Mesodermal cell (in vitro differentiated cells): ENCODE data around the gene ACADM.
"Not testable (repeated sequence)": the region's sequence is repeated elsewhere in the genome, so short reads cannot be mapped to it uniquely, and the experiment has no call there.

Source experiments
- H3K27ac ChIP-seq: 2 replicates; pipeline ENCODE4 v1.7.0; 2013; ENCODE audit warnings: mild to moderate bottlenecking, low read depth, low read length, moderate library complexity; ENCODE audit not compliant: severe bottlenecking
- H3K36me3 ChIP-seq: 2 replicates; pipeline ENCODE4 v1.7.1; 2013; ENCODE audit warnings: mild to moderate bottlenecking, low read length, moderate library complexity; ENCODE audit not compliant: control insufficient read depth, insufficient read depth
- H3K4me1 ChIP-seq: one replicate; pipeline ENCODE4 v1.7.1; 2013; ENCODE audit warnings: mild to moderate bottlenecking, low read length; ENCODE audit not compliant: insufficient read depth, control insufficient read depth, poor library complexity, severe bottlenecking
- H3K4me3 ChIP-seq: 2 replicates; pipeline ENCODE4 v1.7.0; 2013; ENCODE audit warnings: low read length, control low read depth, mild to moderate bottlenecking; ENCODE audit not compliant: insufficient read depth, poor library complexity, severe bottlenecking; ENCODE audit errors: extremely low read depth
- H3K9me3 ChIP-seq: 2 replicates; pipeline ENCODE4 v1.7.1; 2013; ENCODE audit warnings: mild to moderate bottlenecking, low read length, moderate library complexity; ENCODE audit not compliant: control insufficient read depth
- WGBS, 2 experiments: methylation state at CpG; one replicate each; pipeline ENCODE4 v1.1.5; 2013; ENCODE audit warnings: missing lambda C conversion rate in 2 of 2; ENCODE audit not compliant: insufficient coverage in 2 of 2; 5-methylcytosine and 5-hydroxymethylcytosine counted together

Gene ACADM

DNA sequence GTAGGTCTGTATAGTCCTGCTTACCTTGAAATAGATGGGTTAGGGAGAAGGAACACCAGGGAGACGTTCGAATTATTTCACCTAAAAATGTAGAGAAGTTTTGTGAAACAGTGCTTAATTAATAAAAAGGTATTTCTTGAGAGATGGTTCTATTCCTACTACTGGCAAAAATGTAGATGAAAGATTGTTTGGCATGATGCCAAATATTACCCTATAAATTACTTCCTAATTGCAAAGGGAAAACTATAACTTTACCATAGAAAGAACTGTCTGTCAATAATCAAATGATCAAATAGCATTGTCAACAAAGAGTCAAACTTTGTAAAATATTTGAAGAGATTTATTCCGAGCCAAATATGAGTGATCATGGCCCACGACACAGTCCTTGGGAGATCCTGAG, 4.2 kb upstream of the ACADM start:
- H3K4me3 ChIP-seq = no peak overlapping the region
- H3K4me1 ChIP-seq = no peaks in the 10 kb centered on the region
- H3K9me3 ChIP-seq = no peaks in the 10 kb centered on the region
- 82 to 100% methylated on average over 2 of the region's 4 CpGs for WGBS, 2 experiments
- no peaks in the 10 kb centered on the region for H3K36me3 ChIP-seq
- no peak overlapping the region for H3K27ac ChIP-seq

- no peak overlapping the region for H3K27ac ChIP-seq
- no peaks in the 10 kb centered on the region for H3K4me1 ChIP-seq
- H3K9me3 ChIP-seq = no peaks in the 10 kb centered on the region
- 80% methylated on average over 1 of the region's 1 CpG; no CpG with 5 or more reads in 1 of the 2 experiments for WGBS, 2 experiments
- no peaks in the 10 kb centered on the region for H3K36me3 ChIP-seq
- no peak overlapping the region for H3K4me3 ChIP-seq
Measured at GRCh38 chr1:75720820-75721219, 3.7 kb upstream of the ACADM start.

GRCh38 chr1:75722246-75722645, 2.3 kb upstream of the ACADM start:
- H3K4me1 ChIP-seq, H3K9me3 ChIP-seq, H3K27ac ChIP-seq, H3K36me3 ChIP-seq, H3K4me3 ChIP-seq: not testable (repeated sequence)
- 85 to 92% methylated on average over 6 to 8 of the region's 8 CpGs for WGBS, 2 experiments

DNA sequence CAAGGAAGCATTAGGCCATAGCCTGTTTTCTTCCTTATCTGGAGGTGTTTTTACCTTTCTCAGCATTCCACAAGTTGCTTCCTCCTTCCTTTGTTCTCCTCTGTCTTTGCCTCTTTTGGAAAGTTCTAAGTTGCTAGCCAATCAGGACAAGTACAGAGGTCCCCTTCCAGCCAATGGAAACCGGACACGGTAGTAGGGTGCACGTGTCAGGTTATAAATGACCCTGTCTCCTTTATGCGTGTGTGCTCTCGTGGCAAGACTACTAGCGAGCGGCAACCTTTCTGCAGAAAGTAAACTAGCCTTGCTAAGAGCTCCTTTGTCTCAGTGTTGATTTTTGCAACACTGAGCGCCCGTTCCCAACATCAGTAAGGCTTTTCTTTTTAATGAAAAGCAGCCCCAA, 1.5 kb upstream of the ACADM start:
- H3K4me3 ChIP-seq = peak overlapping the region; percentile 75
- WGBS, 2 experiments = 92 to 96% methylated on average over 9 of the region's 9 CpGs

DNA sequence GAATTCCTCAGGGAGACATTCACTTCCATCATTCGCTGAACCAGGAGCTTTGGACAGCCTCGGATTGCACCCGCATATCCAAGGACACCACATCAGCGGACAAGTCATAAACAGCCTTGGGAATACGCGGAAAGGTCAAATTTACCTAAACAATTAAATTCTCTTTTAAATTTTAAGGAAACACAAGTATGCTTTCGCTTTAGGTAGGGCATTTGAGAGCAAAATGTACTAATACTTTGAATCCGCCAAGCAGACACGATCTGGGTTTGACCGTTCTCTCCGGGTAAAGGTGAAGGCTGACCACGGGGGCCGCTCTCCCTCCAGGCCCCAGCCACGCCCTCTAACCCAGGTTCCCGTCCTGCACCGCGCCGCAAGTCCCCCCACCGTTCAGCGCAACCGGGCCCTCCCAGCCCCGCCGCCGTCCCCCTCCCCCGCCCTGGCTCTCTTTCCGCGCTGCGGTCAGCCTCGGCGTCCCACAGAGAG, 479 bp upstream of the ACADM start:
- Histone ChIP-seq H3K36me3 (no peaks in the 10 kb centered on the region), H3K27ac (peak overlapping the region; percentile 81), H3K4me3 (peak overlapping the region; percentile 75), H3K9me3 (no peaks in the 10 kb centered on the region), H3K4me1 (no peaks in the 10 kb centered on the region)
- 6 to 14% methylated on average over 12 of the region's 30 CpGs for WGBS, 2 experiments

More for the DNA sequence above, 1.5 kb upstream of the ACADM start:
- H3K9me3 ChIP-seq = no peaks in the 10 kb centered on the region
- no peak overlapping the region for H3K27ac ChIP-seq
- no peaks in the 10 kb centered on the region for H3K36me3 ChIP-seq
- no peaks in the 10 kb centered on the region for H3K4me1 ChIP-seq

DNA sequence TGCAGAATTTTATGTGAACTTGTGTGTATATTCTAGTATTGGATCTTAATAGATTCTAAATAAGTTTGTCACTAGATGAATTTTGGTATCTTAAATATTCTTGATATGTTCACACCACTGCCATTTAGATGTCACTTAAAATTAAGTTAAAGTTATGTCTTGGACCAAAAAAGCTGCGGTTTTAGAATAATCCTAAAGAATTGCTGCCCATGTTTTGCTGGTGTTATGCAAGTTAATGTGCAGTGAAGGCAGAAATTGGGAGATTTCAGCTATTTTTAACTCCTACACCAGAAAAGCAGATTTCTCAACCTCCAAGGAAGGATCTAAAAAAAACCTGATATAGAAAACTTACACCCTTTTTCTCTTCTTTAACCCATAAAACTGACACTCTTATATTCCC, 757 bp downstream of the ACADM start:
- Histone ChIP-seq H3K36me3 (peaks cover 3% of the 10 kb centered on the region), H3K4me1 (no peaks in the 10 kb centered on the region), H3K27ac (no peak overlapping the region), H3K9me3 (no peaks in the 10 kb centered on the region), H3K4me3 (peak overlapping the region; percentile 75)
- WGBS, 2 experiments = no CpG with 5 or more reads among the region's 1 CpG

GRCh38 chr1:75725861-75726361, 1.4 kb downstream of the ACADM start:
- Histone ChIP-seq H3K4me1 (no peaks in the 10 kb centered on the region), H3K4me3 (peak overlapping the region; percentile 75), H3K36me3 (peaks cover 3% of the 10 kb centered on the region), H3K9me3 (no peaks in the 10 kb centered on the region), H3K27ac (no peak overlapping the region)
- WGBS, 2 experiments = 77 to 88% methylated on average over 4 to 10 of the region's 11 CpGs

GRCh38 chr1:75727571-75727970, 3.1 kb downstream of the ACADM start:
- Histone ChIP-seq H3K9me3 (no peaks in the 10 kb centered on the region), H3K4me1 (no peaks in the 10 kb centered on the region), H3K36me3 (peaks cover 3% of the 10 kb centered on the region), H3K4me3 (no peak overlapping the region), H3K27ac (no peak overlapping the region)
- WGBS, 2 experiments = 92 to 95% methylated on average over 3 of the region's 3 CpGs

DNA sequence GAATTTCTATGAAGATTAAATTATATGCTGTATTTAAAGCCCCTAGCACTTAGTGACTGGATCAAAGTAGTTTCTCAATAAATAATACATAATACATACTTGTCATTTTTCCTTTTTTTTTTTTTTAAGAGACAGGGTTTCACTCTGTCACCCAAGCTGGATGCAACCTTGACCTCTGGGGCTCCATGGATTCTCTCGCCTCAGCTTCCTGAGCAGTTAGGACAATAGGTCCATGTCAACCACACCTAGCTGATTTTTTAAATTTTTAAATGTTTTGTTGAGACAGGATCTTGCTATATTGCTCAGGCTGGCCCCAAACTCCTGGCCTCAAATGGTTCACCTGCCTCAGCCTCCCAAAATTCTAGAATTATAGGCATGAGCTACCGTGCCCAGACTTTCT, 5.9 kb downstream of the ACADM start:
- no CpG with 5 or more reads among the region's 2 CpGs for WGBS, 2 experiments
- Histone ChIP-seq H3K9me3 (no peaks in the 10 kb centered on the region), H3K27ac (no peak overlapping the region), H3K4me1 (no peaks in the 10 kb centered on the region), H3K36me3 (peaks cover 22% of the 10 kb centered on the region), H3K4me3 (no peak overlapping the region)

DNA sequence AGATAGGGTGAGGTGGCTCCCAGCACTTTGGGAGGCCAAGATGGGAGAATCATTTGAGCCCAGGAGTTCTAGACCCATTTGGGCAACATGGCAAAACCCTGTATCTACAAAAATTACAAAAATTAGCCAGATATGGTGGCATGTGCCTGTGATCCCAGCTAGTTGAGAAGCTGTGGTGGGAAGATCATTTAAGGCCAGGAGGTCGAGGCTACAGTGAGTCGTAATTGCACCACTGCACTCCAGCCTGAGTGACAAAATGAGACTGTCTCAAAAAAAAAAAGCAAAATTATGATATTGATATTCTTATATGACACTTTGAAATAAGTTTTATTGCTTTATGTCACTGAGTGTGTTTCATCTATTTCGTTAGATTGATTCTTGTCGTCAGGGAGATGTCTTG, 7.4 kb downstream of the ACADM start:
- Histone ChIP-seq H3K36me3 (peaks cover 32% of the 10 kb centered on the region), H3K4me1 (no peaks in the 10 kb centered on the region), H3K4me3 (no peak overlapping the region), H3K27ac (no peak overlapping the region), H3K9me3 (no peaks in the 10 kb centered on the region)
- 100% methylated on average over 1 of the region's 4 CpGs for WGBS, 2 experiments

- H3K27ac ChIP-seq = no peak overlapping the region
- H3K4me3 ChIP-seq = no peak overlapping the region
- H3K9me3 ChIP-seq = no peaks in the 10 kb centered on the region
- H3K4me1 ChIP-seq = no peaks in the 10 kb centered on the region
- H3K36me3 ChIP-seq = peaks cover 36% of the 10 kb centered on the region
- 40 to 57% methylated on average over 1 of the region's 1 CpG for WGBS, 2 experiments
Measured at GRCh38 chr1:75732703-75733102, 8.2 kb downstream of the ACADM start.
